HG03135 (cell line): ENCODE results near the gene CARD6.
"Not testable (repeated sequence)": the region's sequence is repeated elsewhere in the genome, so short reads cannot be mapped to it uniquely, and the experiment has no call there.

Source experiments
- ATAC-seq: cut with Tn5 transposase; IDR thresholded peaks from one replicate; pipeline ENCODE4 v1.9.1; 2021; ENCODE audit warnings: mild to moderate bottlenecking, moderate library complexity; ENCODE audit not compliant: unreplicated experiment

Gene CARD6

GRCh38 chr5:40841068-40841805 is at the start of gene CARD6:
Gene CARD6, plus strand, starts transcription at chr5:40841367. Its CDS starts 16 bp downstream, at chr5:40841383.
- ATAC-seq = peak; percentile 45

GRCh38 chr5:40791715-40792139 is 49.4 kb upstream of the CARD6 start:
- ATAC-seq = no peak

- not testable (repeated sequence) for ATAC-seq
Measured at GRCh38 chr5:40792691-40793090, 48.5 kb upstream of the CARD6 start.

GRCh38 chr5:40794340-40794739 is 46.8 kb upstream of the CARD6 start:
- ATAC-seq = not testable (repeated sequence)

- ATAC-seq = not testable (repeated sequence)
Measured at GRCh38 chr5:40794877-40795276, 46.3 kb upstream of the CARD6 start.

GRCh38 chr5:40796487-40796889 is 44.7 kb upstream of the CARD6 start:
- no peak for ATAC-seq

GRCh38 chr5:40797273-40798011 is 43.7 kb upstream of the CARD6 start:
- ATAC-seq = peak; percentile 35

GRCh38 chr5:40798012-40798800 is 43.0 kb upstream of the CARD6 start, which contains the start of gene PRKAA1:
Gene PRKAA1, minus strand, starts transcription at chr5:40798374. Its CDS starts 185 bp downstream, at chr5:40798189.
- peak; percentile 97 for ATAC-seq

- ATAC-seq = peak; percentile 8
Measured at GRCh38 chr5:40798801-40799210, 42.4 kb upstream of the CARD6 start.

- ATAC-seq = no peak
Measured at GRCh38 chr5:40799258-40799657, 41.9 kb upstream of the CARD6 start.

- no peak for ATAC-seq
Measured at GRCh38 chr5:40801771-40802562, 39.2 kb upstream of the CARD6 start.

- ATAC-seq = no peak
Measured at GRCh38 chr5:40812125-40812524, 29.0 kb upstream of the CARD6 start.

- no peak for ATAC-seq
Measured at GRCh38 chr5:40813698-40814281, 27.4 kb upstream of the CARD6 start.

GRCh38 chr5:40823459-40823858 is 17.7 kb upstream of the CARD6 start:
- no peak for ATAC-seq

GRCh38 chr5:40825461-40826043 is 15.6 kb upstream of the CARD6 start:
- ATAC-seq = not testable (repeated sequence)

GRCh38 chr5:40826489-40827187 is 14.5 kb upstream of the CARD6 start:
- ATAC-seq = no peak

- no peak for ATAC-seq
Measured at GRCh38 chr5:40827188-40827977, 13.8 kb upstream of the CARD6 start.

- no peak for ATAC-seq
Measured at GRCh38 chr5:40828021-40828631, 13.0 kb upstream of the CARD6 start.
